NCI-H524 (cell line): ENCODE data around the gene SSH2.
"Not testable (repeated sequence)": the region's sequence is repeated elsewhere in the genome, so short reads cannot be mapped to it uniquely, and the experiment has no call there.

Experiments used
- DNase-seq, 2 experiments: peaks; one replicate each; lab custom pipeline; 2025; lab: John Stamatoyannopoulos, UW

SSH2 gene, protein sequence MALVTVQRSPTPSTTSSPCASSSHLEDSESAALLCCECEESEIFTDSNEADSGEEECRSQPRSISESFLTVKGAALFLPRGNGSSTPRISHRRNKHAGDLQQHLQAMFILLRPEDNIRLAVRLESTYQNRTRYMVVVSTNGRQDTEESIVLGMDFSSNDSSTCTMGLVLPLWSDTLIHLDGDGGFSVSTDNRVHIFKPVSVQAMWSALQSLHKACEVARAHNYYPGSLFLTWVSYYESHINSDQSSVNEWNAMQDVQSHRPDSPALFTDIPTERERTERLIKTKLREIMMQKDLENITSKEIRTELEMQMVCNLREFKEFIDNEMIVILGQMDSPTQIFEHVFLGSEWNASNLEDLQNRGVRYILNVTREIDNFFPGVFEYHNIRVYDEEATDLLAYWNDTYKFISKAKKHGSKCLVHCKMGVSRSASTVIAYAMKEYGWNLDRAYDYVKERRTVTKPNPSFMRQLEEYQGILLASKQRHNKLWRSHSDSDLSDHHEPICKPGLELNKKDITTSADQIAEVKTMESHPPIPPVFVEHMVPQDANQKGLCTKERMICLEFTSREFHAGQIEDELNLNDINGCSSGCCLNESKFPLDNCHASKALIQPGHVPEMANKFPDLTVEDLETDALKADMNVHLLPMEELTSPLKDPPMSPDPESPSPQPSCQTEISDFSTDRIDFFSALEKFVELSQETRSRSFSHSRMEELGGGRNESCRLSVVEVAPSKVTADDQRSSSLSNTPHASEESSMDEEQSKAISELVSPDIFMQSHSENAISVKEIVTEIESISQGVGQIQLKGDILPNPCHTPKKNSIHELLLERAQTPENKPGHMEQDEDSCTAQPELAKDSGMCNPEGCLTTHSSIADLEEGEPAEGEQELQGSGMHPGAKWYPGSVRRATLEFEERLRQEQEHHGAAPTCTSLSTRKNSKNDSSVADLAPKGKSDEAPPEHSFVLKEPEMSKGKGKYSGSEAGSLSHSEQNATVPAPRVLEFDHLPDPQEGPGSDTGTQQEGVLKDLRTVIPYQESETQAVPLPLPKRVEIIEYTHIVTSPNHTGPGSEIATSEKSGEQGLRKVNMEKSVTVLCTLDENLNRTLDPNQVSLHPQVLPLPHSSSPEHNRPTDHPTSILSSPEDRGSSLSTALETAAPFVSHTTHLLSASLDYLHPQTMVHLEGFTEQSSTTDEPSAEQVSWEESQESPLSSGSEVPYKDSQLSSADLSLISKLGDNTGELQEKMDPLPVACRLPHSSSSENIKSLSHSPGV (N-terminal part only)

DNA sequence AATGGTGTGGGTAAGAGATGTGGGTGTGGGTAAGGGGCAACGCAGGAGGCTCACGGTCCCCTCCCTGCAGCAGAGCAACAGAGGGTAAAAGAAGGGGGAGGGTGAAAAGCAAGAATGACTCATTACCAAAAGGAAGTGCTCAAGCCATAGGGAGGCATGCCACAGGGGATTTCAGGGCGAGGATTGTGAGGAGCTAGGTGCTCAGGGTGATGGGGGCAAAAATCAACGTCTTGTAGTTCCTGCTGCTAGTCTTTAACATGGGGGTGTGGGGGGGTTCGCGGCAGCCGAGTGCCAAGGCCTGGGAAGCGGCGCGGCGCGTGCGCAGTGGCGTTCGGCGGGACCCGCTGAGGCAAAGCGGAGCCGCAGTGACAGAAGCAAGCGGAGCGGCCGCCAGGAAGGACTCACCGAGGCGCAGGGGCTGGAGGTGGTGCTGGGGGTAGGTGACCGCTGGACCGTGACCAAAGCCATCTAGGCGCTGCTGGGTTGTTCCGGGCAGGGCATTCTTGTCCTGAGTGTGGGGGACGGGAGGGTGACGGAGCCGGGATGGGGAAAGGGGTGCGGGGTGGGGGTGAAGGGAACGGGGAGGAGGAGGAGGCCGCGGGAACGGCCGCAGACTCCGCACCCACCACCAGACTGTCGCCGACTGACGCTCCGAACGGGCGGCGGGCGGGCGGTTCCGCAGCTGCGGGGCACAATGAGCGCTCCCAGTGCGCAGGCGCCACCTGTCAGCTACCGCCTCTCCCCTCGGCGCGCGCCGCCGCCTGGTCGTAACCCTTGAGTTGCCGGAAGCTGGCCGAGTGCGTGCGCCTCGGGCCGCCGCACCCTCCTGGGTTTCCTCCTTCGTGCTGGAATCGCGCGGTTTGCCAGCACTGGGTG is at the start of gene SSH2:
SSH2 (minus strand) TSS at position 696 of the 876 bp plus-strand sequence; CDS start at position 468, 228 bp downstream.
- DNase-seq = peak; percentile 98 to 99

DNA sequence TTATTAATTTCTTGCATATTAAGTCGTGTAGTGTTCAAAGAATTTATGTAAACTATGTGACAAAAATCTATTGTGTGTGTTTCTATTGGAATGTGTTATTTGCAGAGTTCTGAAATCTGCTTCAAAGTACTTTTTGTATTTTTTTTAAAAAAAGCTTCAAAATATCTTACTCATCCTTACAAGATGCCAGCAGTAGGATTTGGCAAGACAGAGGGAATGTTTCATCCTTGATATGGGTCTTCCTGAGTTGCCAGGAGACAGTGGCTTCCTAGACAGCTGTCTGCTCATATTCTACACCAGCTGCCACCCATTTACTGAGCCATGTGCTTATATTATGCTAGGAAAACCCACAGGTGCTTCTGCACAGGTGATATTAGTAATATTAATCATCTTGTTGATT is 47.8 kb upstream of the SSH2 start:
- peak; percentile 37 to 87 for DNase-seq

DNA sequence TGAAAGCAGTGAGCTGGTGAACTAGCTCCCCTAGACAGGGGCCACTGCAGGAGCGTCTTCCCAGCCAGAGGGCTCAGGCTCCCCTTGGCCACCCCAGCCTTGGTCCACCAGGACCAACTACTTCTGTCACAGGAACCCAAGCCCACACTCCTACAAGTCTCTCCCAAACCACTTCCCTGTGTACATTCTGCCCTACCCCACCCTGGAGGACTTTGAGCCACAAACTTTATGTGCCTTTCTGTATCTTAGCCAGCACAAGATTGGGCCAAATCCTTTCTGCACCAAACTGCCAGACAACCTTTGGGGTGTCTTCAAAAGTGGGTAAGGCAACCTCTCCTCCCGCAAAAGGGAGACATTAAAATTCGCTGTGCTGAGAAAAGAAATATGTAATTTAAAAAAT is 43.0 kb upstream of the SSH2 start:
- no peak for DNase-seq

GRCh38 chr17:29972277-29972676 is 42.2 kb upstream of the SSH2 start:
- DNase-seq = no peak

DNA sequence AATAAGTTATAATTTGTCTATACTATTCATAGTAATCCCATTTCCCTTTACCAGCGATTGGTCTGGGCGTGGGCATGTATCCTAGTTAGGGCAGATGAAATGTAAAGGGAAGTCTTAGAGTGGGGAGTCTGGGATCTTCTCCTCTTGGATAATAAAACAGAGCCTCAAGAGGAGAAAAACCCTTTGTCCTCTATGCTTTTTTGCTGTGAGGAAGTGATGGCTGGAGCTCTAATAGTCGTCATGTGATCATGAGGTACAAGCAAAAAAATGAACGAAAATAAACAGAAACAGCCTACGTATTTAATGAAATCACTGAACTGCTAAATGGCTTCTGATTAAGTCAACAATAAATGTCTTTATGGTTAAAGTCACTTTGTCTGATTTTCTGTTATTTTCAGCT is 38.2 kb upstream of the SSH2 start:
- DNase-seq = no peak

DNA sequence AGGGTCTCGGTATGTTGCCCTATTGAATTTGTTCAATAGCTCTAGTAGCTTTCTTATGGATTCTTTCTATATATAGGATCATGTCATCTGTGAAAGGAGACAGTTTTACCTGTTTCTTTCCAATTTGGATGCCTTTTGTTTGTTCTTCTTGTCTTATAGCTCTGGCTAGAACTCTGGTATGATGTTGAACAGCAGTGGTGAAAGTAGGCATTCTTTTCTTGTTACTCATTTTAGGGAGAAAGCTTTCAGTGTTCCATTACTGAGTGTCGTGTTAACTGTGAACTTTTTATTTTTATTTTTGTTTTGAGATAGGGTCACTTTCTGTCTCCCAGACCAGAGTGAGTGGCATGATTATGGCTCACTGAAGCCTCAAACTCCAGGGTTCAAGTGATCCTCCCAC is 32.6 kb upstream of the SSH2 start:
- DNase-seq = no peak

DNA sequence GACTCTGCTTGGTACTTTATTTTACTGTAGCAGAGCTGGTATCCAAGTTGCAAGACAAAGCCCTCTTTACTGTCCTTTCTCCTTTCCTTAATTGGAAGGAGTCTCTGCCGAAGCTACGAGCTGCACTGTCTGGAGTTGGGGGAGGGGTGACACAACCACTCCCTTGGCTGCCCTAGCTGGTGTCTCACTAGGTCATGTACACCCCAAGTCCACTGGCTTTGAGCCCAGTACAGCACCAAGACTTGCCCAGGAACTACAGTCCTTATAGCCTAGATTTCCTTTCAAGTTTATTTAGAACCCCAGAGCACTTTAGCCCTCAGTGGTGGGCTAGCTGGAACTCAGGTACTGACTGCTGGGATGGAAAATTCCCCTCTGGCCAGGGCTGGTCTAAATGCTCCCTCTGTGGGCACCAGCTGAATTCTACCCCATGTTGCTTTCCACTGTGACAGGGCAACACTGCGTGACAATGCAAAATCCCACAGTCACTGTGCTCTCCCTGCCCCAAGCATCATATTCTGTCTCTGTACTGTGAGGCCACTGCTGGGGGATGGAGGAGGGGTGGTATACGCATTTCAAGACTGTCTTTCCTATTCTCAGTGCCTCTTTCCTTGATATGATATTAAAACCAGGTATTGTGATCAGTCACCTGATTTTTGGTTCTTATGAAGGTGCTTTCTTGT is 29.8 kb upstream of the SSH2 start:
- no peak for DNase-seq

DNA sequence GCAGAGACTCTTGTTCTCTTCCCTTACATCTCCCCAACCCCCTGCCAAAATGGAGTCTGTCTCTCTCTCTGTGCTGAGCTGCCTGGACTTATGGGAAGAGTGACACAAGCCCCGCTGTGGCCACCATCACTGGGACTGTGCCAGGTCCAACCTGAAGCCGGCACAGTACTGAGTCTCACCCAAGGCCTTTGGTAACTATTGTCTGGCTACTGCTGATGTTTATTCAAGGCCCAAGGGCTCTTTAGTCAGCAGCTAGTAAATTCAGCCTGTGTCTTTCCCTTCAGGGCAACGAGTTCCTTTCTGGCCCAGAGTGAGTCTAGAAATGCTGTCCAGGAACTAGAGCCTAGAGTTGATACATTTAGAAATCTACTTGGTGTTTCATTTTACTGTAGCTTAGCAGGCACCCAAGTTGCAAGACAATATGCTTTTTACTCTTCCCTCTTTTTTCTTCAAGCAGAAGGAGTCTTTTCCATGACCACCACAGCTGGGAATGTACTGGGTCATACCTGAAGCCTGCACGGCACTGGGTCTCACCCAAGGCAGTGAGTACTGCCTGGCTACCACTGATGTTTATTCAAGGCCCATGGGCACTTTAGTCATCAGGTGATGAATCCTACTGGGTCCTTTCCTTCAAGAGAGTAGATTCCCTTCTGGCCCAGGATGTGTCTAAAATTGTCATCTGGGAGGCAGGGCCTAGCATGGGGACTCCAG is 29.1 kb upstream of the SSH2 start:
- DNase-seq = no peak

GRCh38 chr17:29957488-29957887 is 27.5 kb upstream of the SSH2 start:
- not testable (repeated sequence) for DNase-seq

DNA sequence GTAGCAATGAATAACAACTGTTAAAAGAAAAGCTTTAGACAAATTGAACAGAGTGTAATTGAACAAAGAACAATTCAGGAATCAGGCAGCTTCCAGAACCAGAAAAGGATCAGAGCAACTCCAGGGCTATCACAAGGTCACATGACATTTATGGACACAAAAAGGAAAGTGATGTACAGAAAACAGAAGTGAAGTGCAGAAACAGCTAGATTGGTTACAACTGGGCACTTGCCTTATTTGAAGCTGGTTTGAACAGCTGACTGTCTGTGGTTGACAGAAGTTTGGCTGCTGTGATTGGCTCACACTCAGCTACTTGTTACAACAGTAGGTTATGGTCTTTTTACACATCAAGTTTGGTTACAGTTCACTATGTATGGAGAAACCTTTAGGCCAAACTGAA is 26.2 kb upstream of the SSH2 start:
- no peak for DNase-seq

- no peak for DNase-seq
Measured at GRCh38 chr17:29954405-29954804, 24.4 kb upstream of the SSH2 start.

DNA sequence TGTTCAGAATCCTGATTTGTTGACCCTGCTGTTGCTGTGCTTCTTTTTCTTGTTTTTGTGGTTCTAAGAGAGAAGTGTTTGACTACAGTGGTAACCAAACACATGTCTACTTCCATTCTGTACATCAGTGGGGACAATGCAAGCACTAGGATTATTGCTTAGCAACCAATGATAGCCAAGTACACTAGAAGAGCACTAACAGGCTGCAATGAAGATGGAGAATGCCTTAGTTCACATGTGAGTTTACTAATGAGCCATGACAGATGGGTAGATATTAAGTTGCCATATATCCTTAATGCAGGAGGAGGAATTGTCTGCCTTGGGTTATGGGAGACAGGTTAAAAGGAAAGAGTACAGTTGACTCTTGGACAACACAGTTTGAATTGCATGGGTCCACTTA is 19.7 kb upstream of the SSH2 start:
- DNase-seq = peak; percentile 98 to 100

DNA sequence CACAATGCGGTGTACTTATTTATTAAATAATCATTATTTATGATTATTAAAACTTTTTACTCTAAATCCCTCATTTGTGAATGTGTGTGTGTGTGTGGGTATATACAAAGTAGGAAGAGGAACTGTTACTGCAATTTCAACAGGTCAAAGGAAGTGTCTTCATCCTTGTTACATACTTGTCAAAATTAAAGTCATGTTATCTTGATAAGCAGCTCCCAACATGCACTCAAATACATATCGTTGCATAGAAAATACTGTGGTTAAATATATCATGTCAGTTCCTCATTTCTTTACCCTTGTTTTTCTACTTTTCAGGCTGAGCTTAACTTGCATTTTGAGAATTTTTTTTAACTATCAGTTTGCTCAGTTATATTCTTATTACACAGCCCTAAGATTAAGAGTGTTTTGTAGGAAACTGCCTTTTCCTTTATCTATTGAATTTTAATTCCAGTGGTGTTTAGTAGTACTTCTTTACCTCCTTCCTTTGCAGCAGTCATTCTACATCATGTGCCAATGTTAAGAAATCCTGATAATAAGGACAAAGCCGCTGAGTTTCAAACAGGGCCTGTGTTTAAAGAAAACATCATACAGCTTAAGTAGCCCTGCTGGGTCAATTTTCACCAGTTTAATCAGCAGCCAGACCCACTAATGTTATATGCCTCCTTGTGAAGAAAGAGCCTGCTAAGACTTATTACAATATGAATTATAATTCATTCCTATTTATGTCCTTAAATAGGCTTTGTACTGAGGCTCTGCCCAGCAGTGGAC is 18.6 kb upstream of the SSH2 start:
- peak in 1 of 2 experiments; percentile 47 for DNase-seq

GRCh38 chr17:29945281-29945680 is 15.3 kb upstream of the SSH2 start:
- DNase-seq = no peak

DNA sequence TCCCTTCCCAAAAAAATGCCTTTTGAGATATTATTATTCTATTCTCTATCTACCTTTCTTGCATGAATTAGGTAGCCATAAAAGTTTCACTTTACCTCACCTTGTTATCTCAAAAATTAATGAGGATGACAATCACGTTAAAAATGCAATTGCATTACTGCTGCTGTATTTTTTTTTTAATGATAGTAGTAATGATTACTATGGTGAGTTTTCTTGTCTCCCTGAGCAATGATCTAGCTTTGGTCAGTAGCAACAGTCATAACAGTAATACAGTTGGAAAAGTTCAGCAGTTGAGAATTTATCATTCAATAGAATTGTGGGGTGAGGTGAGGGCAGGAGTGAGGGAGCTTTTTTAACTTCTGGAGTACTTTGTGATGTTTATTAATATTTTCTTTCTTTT is 11.3 kb upstream of the SSH2 start, which contains the start of gene EFCAB5:
EFCAB5 (plus strand) TSS at position 301 of the 400 bp plus-strand sequence. CDS start 163 bp downstream, outside the sequence.
- no peak for DNase-seq

GRCh38 chr17:29936724-29937123 is 6.7 kb upstream of the SSH2 start:
- DNase-seq = no peak

GRCh38 chr17:29935909-29936308 is 5.9 kb upstream of the SSH2 start:
- DNase-seq = not testable (repeated sequence)

DNA sequence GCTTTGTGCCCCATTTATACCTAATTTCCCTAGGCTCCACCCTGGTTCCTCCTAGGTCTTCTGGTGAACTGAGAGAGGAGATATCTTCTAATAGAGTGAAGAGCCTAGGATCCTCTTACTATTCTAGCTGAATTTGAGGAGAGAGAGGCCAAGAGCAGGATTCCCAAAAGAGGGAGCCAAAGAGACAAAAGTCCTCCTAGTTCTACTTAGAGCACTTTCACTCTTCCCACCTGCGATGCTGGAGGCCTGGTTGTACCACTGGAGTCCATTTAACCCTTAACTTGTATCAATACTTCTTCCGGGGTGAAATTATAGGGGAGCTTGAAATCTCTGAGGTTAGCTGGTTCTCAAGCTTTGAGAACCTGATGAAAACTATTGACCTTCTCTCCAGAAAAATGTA is 3.4 kb upstream of the SSH2 start:
- DNase-seq = peak; percentile 31 to 73
